ENCODE measurements around the gene NOS3. TPM values are rescaled to one million over a fixed set of nuclear protein-coding genes. Genes with fewer than 3 reads are reported as not detected.
A peak's percentile ranks its signal among the peaks of the same experiment; 100 is the strongest.

The NOS3 gene
- total and polyA plus RNA-seq, 9 of the 15 experiments (the other 6 are each of a cell fraction or from before 2014, with no cell fraction given), result 1.1 to 121 (median 23.6) TPM

DNA sequence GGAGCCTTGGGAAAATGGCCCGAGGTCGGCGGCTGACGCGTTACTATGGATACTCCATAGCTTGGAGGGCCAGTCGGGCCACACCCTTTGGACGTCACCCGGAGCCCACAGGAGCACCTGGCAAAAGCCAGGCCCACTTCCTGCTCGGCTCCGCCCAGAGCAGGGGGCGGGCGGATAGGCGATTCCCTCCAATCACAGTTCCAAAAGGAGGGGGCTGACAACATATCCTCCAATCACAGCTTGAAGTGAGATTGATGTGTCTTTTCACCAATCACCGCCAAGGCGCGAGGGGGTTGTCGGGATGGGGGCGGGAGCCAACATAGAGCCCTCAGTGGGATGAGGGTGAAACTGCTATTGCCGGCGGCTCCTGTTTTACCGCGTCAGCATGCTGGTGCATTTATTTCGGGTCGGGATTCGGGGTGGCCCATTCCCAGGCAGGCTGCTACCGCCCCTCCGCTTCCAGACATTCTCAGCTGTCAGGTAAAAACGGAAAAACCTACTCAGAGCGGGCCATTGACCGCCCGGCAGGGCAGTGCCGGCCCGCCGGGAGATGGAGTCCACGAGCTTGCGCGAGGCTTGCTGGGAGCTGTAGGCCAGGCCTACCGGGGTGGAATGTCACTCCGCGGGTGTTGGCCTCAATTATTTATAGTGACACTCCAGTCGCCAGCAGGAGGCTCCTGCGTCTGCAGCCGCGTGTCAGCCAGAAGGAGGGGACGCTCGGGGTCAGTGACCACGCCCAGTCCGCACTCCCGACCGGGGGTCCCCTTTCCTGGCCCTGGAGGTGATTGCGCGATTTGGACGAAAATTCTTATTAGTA is 37.5 kb downstream of the NOS3 start, which contains the start of gene ABCB8 (continued):
- TF ChIP-seq GABPB2 (CRISPR knock-in tag; conservative IDR thresholded peaks at IDR 0.05) (no peak), ARNT (IDR thresholded peaks at IDR 0.05) (peak in 1 of 2 experiments; percentile 93; a peak in 2 of 4 replicates), ZNF764 (CRISPR knock-in tag; IDR thresholded peaks at IDR 0.05; ENCODE audit: low read depth) (no peak; the same call in 1 of the 2 replicates), MYC (IDR thresholded peaks at IDR 0.05; ENCODE audit: low read depth, low read length) (peak; percentile 99), MYC (CRISPR knock-in tag; IDR thresholded peaks at IDR 0.05; ENCODE audit: borderline replicate concordance, low read depth) (peak; percentile 76; the same call in 1 of the 2 replicates), NFYB (IDR thresholded peaks at IDR 0.05; ENCODE audit: extremely low read depth, insufficient read length) (peak; percentile 99), VEZF1 (CRISPR knock-in tag; IDR thresholded peaks at IDR 0.05) (peak; percentile 91), PHF8 (IDR thresholded peaks at IDR 0.05; ENCODE audit: borderline replicate concordance, low read length) (peak; percentile 82; the same call in 1 of the 2 replicates), CHD2 (IDR thresholded peaks at IDR 0.05; ENCODE audit: low read depth, low read length) (peak; percentile 93), ASH1L (IDR thresholded peaks at IDR 0.05; ENCODE audit: borderline replicate concordance, low read depth, partially characterized antibody) (peak; percentile 99), HNRNPLL (IDR thresholded peaks at IDR 0.05; ENCODE audit: low read depth, low read length, poor library complexity, severe bottlenecking) (peak; percentile 26), TEAD4 (IDR thresholded peaks at IDR 0.05; ENCODE audit: low read length) (peak; percentile 89), TEAD4 (CRISPR knock-in tag; IDR thresholded peaks at IDR 0.05; ENCODE audit: borderline replicate concordance) (0 out of 2 replicates have a peak, but pooled peaks have one; percentile 36), ZNF41 (CRISPR knock-in tag; conservative IDR thresholded peaks at IDR 0.05) (no peak; the same call in 1 of the 2 replicates), NCOR1 (IDR thresholded peaks at IDR 0.05) (peak; percentile 62), NFIC (IDR thresholded peaks at IDR 0.05) (peak; percentile 66), BCLAF1 (IDR thresholded peaks at IDR 0.05; ENCODE audit: borderline replicate concordance in 1 of 2, control insufficient read depth in 1 of 2, low read depth in 2 of 2, low read length in 1 of 2) (peak in 1 of 2 experiments; percentile 69; a peak in 1 of 4 replicates)
- TF ChIP-seq, protein P1, sequence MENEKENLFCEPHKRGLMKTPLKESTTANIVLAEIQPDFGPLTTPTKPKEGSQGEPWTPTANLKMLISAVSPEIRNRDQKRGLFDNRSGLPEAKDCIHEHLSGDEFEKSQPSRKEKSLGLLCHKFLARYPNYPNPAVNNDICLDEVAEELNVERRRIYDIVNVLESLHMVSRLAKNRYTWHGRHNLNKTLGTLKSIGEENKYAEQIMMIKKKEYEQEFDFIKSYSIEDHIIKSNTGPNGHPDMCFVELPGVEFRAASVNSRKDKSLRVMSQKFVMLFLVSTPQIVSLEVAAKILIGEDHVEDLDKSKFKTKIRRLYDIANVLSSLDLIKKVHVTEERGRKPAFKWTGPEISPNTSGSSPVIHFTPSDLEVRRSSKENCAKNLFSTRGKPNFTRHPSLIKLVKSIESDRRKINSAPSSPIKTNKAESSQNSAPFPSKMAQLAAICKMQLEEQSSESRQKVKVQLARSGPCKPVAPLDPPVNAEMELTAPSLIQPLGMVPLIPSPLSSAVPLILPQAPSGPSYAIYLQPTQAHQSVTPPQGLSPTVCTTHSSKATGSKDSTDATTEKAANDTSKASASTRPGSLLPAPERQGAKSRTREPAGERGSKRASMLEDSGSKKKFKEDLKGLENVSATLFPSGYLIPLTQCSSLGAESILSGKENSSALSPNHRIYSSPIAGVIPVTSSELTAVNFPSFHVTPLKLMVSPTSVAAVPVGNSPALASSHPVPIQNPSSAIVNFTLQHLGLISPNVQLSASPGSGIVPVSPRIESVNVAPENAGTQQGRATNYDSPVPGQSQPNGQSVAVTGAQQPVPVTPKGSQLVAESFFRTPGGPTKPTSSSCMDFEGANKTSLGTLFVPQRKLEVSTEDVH (IDR thresholded peaks at IDR 0.05; ENCODE audit: low read depth, partially characterized antibody), result peak; percentile 29

Measured in K562 (cell line).